Chondrocyte (in vitro differentiated cells): ENCODE results near the gene CLRN1. TPM values are rescaled to one million over a fixed set of nuclear protein-coding genes. Genes with fewer than 3 reads are reported as not detected.

Experiments
- DNase-seq: peaks from one replicate; pipeline ENCODE4 v3.0.0; 2021; ENCODE audit warnings: mixed read lengths, low spot score
- H3K27ac Mint-ChIP-seq: one replicate; pipeline ENCODE4 v1.8.0; 2021; ENCODE audit warnings: mild to moderate bottlenecking, moderate library complexity, mixed read lengths; ENCODE audit not compliant: unreplicated experiment
- H3K27me3 Mint-ChIP-seq: 2 replicates; pipeline ENCODE4 v1.8.0; 2021; ENCODE audit warnings: low read depth, mixed read lengths
- H3K36me3 Mint-ChIP-seq: 2 replicates; pipeline ENCODE4 v1.8.0; 2021; ENCODE audit warnings: low read depth, mixed read lengths
- H3K4me1 Mint-ChIP-seq: 2 replicates; pipeline ENCODE4 v1.8.0; 2021; ENCODE audit warnings: low read depth, mild to moderate bottlenecking, mixed read lengths
- H3K4me3 Mint-ChIP-seq: one replicate; pipeline ENCODE4 v1.8.0; 2021; ENCODE audit warnings: mild to moderate bottlenecking, moderate library complexity, mixed read lengths; ENCODE audit not compliant: unreplicated experiment
- H3K9me3 Mint-ChIP-seq: 2 replicates; pipeline ENCODE4 v1.8.0; 2021; ENCODE audit warnings: low read depth, mixed read lengths
- CTCF ChIP-seq: fragments of 200-600 bp; sonication (generic); IDR thresholded peaks from 2 replicates; pipeline ENCODE4 v1.5.0; 2021; ENCODE audit warnings: antibody characterized with exemption, mild to moderate bottlenecking, moderate library complexity
- total RNA-seq: library from RNA; stranded (reverse); gene quantifications from 3 replicates; pipeline ENCODE4 v1.2.1, GENCODE V29; 2021

The CLRN1 gene
- total RNA-seq, 1 donor from 2014 or later: not detected

- no peak overlapping the region for H3K27ac Mint-ChIP-seq
- H3K4me3 Mint-ChIP-seq: no peak overlapping the region
- H3K4me1 Mint-ChIP-seq: no peaks in the 10 kb centered on the region
- no peaks in the 10 kb centered on the region for H3K9me3 Mint-ChIP-seq
- no peaks in the 10 kb centered on the region for H3K36me3 Mint-ChIP-seq
- H3K27me3 Mint-ChIP-seq: peaks cover 3% of the 10 kb centered on the region
- no peak for TF ChIP-seq CTCF
- DNase-seq: no peak
These were observed 94.2 kb downstream of the CLRN1 start for GRCh38 chr3:150878290-150878689.

GRCh38 chr3:150877303-150877702 lies 95.2 kb downstream of the CLRN1 start:
- H3K27ac Mint-ChIP-seq: no peak overlapping the region
- no peak overlapping the region for H3K4me3 Mint-ChIP-seq
- no peaks in the 10 kb centered on the region for H3K9me3 Mint-ChIP-seq
- H3K27me3 Mint-ChIP-seq: peaks cover 2% of the 10 kb centered on the region
- H3K36me3 Mint-ChIP-seq: no peaks in the 10 kb centered on the region
- DNase-seq: no peak
- TF ChIP-seq CTCF: no peak
- no peaks in the 10 kb centered on the region for H3K4me1 Mint-ChIP-seq

- Mint-ChIP-seq H3K4me3 (no peak overlapping the region), H3K4me1 (no peaks in the 10 kb centered on the region), H3K27ac (no peak overlapping the region), H3K36me3 (no peaks in the 10 kb centered on the region), H3K9me3 (no peaks in the 10 kb centered on the region), H3K27me3 (peaks cover 2% of the 10 kb centered on the region)
- TF ChIP-seq CTCF: no peak
- DNase-seq: no peak
These were observed 95.8 kb downstream of the CLRN1 start for GRCh38 chr3:150876611-150877265.

Other genes starting within 250 kb of the CLRN1 start
- gene SIAH2, start 209.6 kb downstream of the CLRN1 start, total RNA-seq: 24.3 to 39.7 TPM (median 39.2 TPM) in 3 replicates
- gene MINDY4B, start 67.3 kb downstream of the CLRN1 start, total RNA-seq: not detected in 3 replicates
- gene MED12L, start 112.9 kb upstream of the CLRN1 start, total RNA-seq: 0.97 to 2.6 TPM (median 2.4 TPM) in 3 replicates
- gene GPR171, start 230.5 kb upstream of the CLRN1 start, total RNA-seq: not detected in 3 replicates